VCaP (cell line): ENCODE results near the gene NAV2.
A peak's percentile ranks its signal among the peaks of the same experiment; 100 is the strongest.

Experiments
- H3K27ac ChIP-seq: fragments of 450-650 bp; 2 replicates; pipeline ENCODE4 v1.5.1; 2017
- TF ChIP-seq, protein P1 (sequence below): fragments of 450-650 bp; conservative IDR thresholded peaks from 2 replicates; pipeline ENCODE4 v1.5.1; 2017; ENCODE audit warnings: mild to moderate bottlenecking, moderate library complexity

NAV2 gene

DNA sequence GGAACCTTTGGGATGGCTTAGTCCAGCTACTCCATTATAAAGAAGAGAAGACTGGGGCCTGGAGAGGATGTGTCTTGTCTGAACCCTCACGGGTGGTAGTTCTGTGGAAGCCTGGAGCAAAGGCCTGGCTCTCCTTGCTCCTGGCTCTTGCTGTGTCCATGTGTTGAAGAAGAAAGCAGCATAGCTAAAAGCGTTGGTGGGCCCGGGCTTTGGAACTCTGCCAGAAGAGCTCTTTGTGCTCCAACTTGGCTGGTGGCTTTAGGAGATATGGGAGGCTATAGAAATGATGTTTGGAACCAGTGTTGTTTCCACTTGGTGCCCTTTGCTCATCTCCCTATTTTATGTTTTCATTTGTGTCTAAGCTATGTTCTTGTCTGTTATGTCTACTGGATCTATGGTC is 316.6 kb downstream of the NAV2 start:
- H3K27ac ChIP-seq = no peak overlapping the region
- TF ChIP-seq, protein P1, sequence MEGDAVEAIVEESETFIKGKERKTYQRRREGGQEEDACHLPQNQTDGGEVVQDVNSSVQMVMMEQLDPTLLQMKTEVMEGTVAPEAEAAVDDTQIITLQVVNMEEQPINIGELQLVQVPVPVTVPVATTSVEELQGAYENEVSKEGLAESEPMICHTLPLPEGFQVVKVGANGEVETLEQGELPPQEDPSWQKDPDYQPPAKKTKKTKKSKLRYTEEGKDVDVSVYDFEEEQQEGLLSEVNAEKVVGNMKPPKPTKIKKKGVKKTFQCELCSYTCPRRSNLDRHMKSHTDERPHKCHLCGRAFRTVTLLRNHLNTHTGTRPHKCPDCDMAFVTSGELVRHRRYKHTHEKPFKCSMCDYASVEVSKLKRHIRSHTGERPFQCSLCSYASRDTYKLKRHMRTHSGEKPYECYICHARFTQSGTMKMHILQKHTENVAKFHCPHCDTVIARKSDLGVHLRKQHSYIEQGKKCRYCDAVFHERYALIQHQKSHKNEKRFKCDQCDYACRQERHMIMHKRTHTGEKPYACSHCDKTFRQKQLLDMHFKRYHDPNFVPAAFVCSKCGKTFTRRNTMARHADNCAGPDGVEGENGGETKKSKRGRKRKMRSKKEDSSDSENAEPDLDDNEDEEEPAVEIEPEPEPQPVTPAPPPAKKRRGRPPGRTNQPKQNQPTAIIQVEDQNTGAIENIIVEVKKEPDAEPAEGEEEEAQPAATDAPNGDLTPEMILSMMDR = no peak

DNA sequence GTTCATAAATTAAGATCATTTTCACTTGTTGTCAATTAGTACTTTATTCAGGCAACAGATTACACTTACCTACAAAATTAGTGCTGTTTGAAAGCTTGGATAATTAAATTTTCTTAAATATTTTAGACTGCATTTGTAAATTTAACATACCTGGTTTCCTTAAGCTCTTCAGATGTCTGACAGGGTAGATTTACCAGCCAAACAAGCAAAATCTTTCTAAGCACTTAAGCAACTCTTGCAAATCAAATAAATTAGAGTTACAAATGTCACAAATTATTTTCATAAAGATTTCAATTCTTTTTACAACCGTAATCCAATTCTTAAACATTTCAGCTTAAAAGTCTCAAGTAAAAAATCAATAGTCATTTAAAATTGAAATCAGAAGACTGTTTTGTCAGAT is 317.8 kb downstream of the NAV2 start:
- no peak overlapping the region for H3K27ac ChIP-seq
- TF ChIP-seq, protein P1 = no peak

DNA sequence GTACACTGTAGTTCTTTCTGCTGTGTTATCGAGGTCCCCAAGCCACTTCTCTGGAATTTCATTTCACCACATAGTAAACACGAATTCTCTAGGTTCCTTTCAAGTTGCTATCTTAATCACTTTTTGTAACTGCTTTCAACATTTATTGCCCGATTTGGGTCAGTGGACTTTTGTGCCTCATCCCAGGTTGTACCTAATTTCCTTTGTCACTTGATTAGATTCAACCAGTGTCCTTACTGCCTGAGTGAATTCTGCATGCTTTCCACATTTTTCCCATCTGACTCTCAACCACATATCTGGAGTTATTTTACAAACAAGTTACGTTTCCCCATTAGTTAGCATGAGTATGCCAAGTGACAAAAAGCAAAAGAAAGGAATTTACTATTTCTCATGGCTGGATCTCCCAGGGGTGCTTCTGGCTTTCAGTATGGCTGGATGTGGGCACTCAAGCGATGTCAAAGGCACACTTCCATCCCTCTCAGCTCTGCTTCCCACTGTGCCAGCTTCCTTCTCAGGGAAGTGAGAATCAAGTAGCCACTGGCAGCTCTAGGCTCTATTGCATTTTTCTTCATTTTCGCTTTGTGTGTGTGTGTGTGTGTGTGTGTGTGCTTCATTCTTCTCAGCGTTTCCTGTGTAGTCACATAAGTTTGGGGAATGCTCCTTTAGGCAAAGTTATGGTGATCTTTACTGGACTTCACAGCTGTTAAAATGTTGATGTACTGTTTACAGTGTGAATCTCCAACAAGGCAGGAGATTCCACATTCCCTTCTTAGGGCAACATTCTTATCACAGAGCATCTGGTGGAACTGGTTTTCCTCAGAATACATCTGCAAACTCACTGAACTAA is 318.7 kb downstream of the NAV2 start:
- peak overlapping the region; percentile 69 for H3K27ac ChIP-seq

DNA sequence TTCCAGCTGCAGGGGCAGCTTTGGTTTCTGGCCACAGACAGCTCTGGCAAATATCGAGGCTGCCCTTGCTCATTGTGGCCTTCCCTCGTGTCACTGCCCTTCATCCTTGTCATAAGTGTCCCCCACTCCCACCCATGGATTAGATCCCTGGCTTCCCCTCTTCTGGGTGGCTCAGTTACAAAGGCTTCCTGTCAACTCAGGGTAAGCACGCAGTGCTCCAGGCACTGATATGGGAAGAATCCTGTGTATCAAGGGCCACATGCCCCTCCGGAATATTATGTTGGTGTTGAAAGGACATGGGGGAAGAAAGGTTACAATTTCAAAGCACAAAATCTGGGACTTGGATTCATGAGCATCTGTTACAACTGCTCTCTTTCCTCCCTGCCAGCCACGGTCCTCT is 319.5 kb downstream of the NAV2 start:
- peak overlapping the region; percentile 69 for H3K27ac ChIP-seq
- TF ChIP-seq, protein P1 = no peak

More for the DNA sequence above, 318.7 kb downstream of the NAV2 start:
- TF ChIP-seq, protein P1 = no peak

DNA sequence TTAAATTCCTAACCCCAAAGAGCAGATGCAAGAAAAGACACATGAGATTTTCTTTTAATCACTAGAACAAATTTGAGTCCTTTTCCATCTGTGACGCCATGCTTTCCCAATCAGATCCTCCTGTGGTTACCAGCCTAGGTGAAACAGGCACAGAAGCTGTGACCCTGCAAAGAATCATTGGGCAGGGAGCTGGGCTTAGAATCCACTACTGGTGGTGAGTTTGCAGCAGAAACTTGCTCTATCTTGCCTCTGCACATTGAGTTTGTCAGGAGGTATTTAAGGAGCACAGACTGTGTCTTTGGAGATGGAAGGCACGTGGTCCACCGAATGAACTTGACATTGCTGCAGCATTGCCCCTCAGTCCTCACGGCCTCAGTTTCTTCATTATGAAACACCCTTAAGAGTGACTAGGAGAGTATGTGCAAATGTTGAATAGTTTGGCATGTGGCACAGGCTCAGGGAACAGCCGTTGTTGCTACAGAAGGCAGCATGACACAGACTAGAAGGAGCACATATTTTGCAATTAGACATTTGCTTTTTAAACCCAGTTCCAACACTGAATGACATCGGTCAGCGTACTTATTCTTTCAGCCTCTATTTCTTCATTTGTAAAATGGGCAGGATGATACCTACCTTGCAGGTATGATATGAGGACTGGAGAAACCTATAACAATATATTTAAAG is 320.1 kb downstream of the NAV2 start:
- H3K27ac ChIP-seq = peak overlapping the region; percentile 69

DNA sequence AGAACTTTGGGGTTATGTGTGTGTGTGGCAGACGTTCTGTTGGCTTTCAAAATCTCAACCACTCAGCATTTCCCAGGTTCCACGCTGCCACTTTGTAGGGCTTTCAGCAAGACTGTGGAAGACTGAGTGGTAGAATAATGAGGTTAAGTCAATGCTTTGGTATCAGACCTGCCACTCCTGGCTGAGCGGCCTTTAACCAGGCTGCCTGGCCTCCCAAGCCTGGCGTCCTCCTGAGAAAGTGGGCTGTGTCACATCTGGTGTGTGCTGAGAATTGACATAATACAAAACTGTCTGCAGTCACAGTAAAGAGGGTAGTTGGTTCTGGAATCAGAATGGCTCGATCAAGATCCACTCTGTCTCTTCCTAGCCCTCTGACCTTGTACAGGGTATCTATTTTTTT is 321.2 kb downstream of the NAV2 start:
- TF ChIP-seq, protein P1 = no peak
- H3K27ac ChIP-seq = no peak overlapping the region

More for the DNA sequence above, 320.1 kb downstream of the NAV2 start:
- TF ChIP-seq, protein P1 = no peak

DNA sequence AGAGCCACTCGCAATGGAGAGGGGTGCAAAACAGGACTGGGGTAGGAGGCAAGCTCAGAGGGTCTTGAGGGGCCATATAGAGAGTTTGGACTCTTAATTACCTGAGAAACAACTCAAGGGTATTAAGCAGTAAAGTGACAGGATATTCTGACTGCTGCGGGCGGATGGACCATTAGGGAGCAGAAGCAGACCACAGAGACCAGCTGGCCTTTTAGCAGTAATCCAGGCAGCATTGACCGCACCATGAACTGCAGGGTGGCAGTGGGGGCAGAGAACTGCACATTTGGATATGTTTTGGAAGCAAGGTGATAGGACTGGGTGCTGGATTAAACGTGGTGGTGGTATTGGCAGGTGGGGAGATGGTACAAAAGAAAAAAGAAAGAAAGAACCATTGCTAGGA is 322.3 kb downstream of the NAV2 start:
- no peak overlapping the region for H3K27ac ChIP-seq
- TF ChIP-seq, protein P1 = no peak
